ENCODE data around the gene THBS2.
A peak's percentile ranks its signal among the peaks of the same experiment; 100 is the strongest.
"Not testable (repeated sequence)": the region's sequence is repeated elsewhere in the genome, so short reads cannot be mapped to it uniquely, and the experiment has no call there.

The THBS2 gene

DNA sequence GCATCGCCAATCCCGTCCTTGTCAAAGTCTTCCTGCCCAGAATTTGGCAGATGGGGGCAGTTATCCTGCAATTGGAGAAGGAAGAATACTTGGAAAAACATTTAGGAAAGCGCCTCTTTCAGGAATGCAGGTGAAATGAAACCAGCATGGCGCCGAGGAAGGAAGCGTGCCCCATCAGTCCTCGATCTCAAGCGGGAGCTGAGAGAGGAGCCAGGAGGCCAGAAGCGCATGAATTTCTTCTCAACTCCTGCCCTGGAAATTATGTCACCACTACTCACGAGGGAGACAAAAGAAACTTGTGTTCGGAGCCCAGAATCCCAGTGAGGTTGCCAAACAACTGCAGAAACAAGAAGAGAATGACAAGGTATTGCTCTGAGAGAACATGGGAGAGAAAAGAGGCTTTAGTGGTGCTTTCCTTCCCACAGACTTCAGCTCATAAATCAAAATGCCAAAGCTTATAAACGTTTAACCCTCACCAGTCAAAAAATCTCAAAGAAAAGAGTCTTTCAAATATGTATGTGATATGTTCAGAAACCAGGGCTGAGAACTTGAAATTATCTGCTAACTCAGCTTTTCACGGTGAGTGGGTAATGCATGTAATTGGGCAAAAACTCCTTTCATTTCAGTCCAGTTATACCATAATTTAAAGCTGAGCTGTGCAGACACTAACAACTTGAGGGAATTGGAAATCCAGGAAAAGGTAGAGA, 23.9 kb downstream of the THBS2 start:
- no peak for DNase-seq

DNA sequence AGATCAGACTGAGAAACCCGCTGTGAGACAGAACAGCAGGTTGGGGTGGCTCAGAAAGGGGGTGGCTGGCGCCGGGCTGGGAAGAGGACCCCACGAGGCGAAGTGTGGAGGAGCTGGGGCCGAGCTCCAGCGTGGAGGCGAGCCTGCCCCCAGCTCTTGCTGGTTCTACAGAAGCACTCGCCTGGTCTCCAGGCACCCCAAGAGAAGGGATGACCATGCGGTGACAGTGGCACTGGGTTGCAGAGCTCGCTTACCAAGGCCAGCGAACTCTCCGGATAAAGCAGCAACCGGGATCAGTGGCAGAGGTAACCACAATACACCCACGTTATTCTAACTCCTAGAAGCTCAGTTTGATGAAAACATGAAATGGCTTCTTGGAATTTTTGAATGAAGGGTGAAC, 26.5 kb downstream of the THBS2 start:
- no peak for DNase-seq

DNA sequence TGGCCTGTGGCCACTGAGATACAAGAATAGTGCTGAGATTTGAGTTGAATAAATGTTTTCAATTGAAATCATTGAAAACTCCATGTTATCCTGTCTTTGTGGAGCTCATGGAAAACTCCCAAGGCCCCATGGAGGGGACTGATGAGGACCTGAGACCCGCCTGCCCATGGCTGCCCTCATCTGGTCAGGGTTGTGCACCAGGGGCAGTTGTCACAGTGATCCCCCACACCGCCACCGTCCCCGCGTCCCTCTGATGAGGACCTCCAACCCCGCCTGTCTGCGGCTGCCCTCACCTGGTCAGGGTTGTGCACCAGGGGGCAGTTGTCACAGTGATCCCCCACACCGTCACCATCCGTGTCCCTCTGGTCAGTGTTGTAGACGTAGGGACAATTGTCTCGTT, 27.8 kb downstream of the THBS2 start:
- no peak for DNase-seq

DNA sequence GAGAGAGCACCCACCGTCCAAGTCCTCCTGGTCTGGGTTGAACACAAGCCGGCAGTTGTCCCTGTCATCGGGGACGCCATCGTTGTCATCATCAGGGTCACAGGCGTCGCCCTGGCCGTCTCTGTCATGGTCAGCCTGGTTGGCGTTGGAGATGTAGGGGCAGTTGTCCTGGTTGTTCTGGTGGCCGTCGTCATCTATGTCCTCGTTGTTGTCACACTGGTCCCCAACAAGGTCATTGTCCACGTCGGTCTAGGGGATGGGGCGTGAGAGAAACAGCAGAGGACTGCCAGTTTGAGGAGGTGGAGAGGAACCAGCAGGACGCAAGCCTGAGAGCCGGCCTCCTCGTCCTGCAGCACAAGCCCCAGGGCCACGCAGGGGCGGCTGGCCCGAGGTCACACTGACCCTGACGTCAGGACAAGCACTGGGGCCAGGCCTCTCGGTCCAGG, 28.5 kb downstream of the THBS2 start:
- no peak for DNase-seq

DNA sequence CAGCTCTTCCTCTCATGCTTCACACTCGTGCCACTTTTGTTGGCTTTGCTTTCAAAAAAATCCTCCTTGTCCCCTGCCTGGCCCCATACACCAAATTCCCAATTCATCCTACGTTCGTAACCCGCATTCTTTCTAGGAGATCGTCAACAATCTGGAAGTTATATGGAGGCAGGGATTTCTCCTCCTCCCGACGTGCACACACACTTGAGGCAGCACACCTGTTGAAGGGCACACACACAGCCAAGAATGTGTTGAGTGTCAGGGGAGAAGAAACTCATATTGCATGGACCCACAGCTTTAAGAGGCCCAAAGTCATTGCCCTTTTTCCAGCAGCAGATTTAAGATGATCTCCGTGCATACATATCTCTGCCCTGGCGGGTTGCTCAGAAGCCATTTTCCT, 28.9 kb downstream of the THBS2 start:
- DNase-seq: no peak

DNA sequence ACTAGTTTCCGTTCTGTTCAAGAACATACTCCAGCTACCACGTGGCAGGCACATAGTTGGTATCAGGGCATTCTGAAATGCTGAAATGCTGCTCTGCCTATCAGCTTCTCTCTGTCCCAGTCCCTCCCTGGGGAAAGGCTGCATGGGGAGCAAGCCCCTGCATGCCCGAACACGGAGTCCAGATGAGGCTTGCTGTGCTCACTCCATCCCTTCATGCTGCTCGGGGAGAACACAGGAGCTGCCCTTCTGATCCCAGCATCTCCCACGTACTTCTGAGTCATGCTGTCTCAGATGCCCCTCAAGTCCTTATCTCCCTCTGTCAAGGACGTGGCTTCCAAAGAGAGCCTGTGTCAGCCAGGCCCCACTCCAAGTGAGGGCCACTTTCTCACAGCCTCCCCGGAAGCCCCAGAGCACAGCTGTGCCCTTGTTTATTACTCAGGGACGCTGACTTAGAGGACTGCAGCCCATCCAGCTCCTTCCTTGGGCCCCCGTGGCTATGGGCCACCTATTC, 29.4 kb downstream of the THBS2 start:
- DNase-seq: no peak

DNA sequence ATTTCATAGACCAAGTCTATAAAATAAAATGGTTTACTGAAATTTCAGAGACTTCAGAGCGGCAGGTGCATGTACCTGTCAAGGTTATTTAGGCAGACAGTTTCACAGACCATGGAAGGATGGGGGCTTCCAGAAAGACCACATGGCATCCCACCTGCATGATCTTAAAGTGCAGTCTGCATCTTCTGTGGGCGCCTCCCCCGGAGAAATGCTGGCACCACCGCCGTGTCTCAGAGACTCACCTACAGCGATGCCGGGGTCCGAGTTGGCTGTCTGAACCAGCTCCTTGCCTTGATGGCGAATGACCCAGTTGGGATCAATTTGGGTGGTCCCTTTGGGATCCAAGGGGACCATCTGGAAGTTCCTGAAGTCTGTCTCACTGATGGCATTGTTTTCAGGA, 30.6 kb downstream of the THBS2 start:
- DNase-seq: no peak

DNA sequence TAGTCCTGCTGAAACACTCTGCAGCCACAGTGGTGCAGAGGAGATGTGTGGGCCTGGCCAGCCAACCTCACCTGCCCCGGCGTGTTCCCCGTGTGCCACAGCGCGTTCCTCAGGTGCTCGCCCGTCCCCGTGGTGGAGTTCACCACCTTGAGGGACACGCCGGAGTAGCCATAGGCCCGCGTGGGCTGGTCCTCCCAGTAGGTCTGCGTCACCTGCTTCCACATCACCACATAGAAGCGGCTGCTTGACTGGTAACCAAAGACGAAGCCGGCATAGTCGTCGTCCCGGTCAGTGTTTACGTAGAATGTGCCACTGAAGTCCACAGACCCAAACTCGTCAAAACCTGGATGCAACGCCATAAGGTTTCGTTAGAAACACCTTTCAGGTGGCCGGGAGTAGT, 31.5 kb downstream of the THBS2 start:
- no peak for DNase-seq

DNA sequence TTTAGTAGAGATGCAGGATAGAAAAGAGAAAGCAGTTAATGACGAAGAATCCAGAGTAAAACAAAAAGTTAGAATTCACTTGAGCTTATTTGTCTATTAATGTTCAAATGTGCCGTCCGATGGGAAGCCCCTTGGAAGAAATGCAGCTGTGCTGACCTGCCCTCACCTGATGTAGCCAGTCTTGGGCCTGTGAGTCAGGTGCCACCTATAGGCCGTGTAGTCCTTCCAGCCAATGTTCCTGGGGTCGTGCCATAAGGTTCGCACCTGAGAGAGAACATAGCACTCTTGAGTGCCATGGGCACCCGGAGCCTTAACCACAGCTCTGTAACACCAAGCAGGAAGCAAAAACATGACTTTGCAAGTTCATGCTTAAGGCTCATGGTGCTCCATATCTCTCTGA, 32.4 kb downstream of the THBS2 start:
- DNase-seq: no peak

DNA sequence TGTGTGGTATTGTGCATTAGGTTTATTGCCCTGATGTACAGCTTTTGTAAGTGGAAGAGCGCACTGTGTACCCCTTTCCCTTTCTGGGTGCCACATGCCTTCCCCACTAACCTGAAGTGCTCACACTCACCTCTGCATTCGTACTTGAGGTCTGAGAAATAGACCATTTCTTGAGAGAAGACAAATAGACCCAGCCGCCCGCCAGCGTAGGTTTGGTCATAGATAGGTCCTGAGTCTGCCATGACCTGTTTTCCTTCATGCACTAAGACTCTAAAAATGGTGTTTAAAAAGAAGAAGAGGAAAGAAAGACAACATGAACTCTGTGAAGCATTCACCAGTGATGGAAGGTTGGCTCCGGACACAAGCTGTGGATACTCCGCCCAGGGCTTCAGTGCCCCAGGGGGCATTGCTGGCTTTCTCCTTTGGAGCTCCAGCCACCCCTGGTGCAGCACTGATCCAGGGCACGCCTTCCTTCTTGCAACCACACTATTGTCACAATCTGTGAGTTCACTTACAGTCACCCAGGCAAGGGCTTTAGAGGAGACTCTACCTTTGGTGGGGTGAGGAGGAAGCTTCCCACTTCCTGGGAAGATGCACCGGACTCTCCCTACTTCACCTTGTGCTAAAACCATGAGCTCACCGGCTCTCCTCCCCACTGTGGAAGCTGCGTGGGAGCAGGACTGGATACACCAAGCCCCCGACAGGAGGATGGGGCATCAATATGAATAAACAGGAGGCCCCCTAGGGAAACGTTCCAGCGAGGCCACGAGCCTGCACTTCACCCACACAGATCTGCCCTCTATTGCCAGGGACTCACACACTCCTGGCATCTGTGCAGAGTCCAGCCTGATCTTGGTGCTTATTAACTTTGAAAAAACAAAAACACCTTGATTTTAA, 33.3 kb downstream of the THBS2 start:
- DNase-seq: no peak

DNA sequence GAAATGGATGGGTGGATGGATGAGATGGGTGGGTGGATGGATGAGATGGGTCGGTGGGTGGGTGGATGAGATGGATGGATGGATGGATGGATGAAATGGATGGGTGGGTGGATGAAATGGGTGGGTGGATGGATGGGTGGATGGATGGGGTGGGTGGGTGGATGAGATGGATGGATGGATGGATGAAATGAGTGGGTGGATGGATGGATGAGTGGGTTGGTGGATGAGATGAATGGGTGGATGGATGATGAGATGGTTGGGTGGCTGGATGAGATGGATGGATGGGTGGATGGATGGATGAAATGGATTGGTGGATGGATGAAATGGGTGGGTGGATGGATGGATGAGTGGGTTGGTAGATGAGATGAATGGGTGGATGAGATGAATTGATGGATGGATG, 35.7 kb downstream of the THBS2 start:
- no peak for DNase-seq

DNA sequence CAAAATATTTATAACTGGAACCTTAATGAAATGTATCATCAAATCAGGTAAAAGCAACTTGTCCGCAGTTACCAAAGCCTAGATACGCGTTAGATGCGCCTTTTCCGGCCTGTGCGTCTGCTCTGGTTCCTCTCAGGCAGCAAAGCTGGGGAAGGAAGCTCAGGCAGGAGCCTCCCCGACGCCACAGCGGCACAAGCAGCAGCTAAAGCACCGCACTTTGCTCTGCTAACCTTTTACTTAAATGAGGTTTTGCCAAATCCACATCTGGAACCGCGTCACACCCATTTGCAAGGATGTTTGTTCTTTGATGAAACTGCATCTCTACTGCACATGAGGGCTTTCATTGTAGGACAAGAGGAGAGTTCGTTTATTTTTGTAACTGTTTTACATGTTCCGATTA, 36.8 kb downstream of the THBS2 start:
- no peak for DNase-seq

DNA sequence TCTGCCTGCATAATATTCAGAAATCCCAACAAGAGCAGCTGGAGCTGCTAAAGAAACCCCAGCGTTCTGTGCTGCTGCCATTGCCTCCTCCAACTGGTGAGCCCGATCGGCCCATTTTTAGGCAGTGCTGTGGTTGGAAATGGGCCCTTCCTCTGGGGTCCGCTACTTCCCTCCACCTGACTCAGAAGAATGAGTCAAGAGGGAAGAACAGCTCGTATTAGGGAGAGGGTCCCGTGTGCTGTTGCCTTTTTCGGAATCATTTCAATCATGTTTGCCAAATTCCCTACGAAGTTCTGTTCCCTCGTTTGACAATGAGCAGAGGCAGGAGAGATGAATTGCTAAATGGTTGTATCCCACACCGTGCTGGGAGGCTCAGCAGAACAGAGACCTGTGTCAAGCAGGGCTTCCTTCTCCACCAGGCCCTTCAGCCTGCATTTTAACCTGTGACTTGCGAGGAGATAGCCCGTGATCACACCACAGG, 38.4 kb downstream of the THBS2 start:
- DNase-seq: no peak

DNA sequence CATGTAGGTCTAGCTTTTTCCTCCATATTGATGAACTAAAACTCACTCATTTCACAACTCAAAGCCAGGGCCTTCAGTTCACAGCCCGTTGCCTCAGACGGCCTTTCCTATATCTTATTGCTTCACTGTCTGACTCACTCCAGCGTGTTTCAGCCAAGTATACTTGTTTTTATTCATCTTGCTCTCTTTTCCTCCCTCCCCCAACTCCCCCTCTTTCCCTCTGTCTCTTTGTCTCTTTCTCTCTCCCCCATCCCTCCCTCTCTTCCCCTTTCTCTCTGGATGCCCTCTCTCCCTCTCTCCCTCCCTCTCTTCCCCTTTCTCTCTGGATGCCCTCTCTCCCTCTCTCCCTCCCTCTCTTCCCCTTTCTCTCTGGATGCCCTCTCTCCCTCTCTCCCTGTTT, 38.9 kb downstream of the THBS2 start:
- not testable (repeated sequence) for DNase-seq

DNA sequence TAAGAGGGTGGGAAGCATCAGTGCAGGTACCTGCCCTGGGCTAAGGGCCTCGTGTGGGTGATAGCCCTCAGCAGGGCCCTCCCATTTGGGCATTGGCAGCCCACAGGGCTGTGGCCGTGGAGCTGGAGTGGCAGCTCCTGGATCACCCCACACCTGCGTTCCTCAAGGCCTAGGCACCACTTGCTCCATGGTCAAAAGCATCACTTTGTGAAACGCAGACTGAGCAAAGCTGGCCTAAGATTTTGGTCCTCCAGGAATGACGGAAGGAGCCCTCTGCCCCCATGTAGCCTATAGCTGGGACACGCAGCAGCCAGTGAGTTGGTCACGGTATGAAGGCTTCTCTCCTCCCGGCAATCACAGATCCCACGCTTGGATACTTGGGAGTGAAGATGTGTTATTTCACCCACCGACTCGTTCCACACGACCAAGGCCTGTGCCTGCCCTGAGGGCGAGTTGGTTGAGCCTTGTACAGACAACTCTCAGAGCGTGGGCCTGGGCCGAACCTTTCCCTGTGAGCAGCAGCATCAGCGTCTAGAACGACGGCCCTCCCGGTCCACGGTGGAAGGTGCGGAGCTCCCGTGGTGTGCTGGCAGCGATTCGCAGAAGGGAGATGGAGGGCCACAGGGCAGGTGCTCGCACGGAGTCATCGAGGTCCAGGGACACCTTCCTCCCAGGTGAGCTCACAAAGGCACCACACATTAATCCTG, 39.7 kb downstream of the THBS2 start:
- DNase-seq: no peak

DNA sequence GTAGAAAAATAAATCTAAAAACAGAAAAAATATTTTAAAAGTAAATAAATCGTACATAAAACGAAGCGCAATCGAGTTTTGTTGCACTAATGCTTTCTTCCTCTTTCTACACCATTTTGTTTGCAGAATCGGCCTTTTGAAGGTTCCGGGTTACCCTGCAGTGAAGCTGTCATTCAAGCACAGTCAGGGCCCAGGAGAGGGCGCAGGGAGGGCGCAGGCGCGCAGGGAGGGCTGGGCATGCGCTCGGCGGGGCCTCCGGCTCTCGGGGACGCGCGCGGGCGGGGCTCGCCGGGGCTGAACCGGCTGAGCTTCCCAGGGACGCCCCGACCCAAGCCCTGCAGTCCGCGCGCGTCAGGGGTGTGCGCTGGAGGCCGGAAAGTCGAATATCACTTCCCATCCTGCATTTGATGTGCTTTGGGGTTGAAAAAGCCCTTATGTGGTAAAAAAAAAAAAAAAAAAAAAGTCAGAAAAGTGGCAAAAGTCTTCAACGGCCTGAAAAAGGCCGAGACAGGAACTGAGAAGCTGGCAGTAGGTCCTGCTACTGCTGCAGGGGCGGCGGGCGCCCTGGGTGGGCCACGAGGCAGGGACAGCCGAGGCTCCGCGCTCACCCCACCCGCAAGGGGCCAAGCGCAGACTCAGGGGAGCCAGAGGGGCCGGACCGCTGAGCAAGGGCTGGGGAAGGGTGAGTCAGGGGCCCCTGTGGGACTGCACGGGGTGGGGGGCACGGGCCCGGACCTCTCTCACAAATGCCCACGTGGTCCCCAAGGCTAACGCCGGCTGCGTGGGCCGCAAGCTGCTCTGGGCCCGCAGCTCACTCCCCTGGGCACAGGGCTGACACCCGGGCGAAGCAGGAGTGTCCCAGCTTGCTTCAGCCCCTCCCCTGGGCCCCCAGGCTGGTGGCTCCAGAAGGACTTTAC, 40.5 kb downstream of the THBS2 start:
- DNase-seq: peak; percentile 91

DNA sequence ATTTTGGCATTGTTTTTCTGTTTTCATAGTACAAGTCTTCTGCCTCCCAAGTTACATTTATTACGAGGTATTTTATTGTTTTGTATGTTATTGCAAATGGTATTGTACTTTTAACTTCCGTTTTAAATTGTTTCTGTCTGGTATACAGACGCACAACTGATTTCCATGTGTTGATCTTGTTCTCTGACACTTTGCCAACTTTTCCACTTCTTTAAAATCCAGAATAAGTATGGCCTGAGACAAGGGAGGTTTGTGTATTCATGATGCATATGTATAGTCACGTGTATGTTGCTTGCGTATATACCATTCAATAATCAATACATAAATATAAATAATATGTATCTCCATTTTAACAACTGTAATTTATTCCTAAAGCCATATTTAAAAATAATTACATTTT, 41.2 kb downstream of the THBS2 start:
- no peak for DNase-seq

DNA sequence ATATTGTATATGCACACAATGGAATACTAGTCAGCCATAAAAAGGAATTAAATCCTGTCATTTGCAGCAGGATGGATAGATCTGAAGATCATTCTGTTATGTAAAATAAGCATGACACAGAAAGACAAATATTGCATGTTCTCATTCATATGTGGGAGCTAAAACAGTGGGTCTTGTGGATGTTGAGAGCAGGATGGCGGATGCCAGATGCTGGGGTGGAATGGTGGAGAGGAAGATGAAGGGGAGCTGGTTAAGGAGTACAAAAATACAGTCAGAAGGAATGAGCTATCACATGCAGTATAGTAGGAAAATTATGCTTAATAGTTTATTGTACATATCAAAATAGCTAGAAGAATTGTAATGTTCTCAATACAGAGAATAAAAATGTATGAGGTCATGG, 41.8 kb downstream of the THBS2 start:
- no peak for DNase-seq

DNA sequence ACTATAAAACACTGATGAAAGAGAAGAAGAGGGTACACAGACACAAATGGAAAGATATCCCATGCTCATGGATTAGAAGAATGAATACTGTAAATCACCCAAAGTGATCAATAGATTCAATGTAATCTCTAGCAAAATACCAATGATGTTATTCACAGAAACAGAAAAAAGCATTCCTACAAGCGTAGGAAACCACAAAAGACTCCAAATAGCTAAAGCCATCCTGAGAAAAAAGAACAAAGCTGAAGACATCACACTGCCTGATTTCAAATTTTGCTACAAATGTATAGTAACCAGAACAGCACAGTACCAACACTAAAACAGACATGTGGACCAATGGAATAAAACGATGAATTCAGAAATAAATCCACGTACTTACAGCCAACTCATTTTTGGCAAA, 43.0 kb downstream of the THBS2 start:
- no peak for DNase-seq

DNA sequence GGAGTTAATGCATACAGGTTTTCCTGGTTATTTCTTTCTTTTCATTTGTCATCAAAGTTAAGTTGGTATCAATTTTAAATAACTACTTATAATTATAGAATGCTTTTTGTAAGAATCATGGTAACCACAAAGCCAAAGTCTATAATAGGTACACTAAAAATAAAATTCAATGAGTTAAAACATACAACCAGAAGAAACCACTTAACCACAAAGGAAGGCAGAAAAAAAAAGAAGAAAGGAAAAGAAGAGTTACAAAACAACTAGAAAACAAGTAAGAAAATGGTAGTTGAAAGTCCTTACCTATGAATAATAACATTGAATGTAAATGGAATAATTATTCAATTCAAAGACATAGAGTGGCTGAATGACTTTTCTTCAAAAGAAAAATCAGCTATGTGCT, 45.6 kb downstream of the THBS2 start:
- DNase-seq: no peak

DNA sequence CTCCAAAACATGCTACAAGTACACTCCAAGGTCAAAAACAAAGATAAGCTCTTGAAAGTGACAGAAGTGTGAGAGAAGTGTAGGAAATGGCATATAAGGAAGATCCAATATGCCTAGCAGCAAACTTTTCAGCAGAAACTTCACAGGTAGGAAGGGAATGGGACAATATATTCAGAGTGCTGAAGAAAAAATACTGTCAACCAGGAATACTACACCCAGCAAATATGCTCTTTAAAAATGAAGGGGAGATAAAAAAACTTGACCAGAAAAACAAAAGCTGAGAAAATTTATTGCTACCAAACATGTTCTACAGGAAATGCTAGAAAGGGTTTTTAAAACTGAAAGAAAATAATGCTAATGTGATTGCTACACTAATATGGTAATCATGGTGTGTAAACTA, 46.2 kb downstream of the THBS2 start:
- no peak for DNase-seq
